Ishikawa (cell line): ENCODE data around the gene GOLGA1.

ENCODE experiments used
- CEBPB ChIP-seq: IDR thresholded peaks from 2 replicates; pipeline ENCODE4 v1.6.1; 2012
- CREB1 ChIP-seq: IDR thresholded peaks from 2 replicates; pipeline ENCODE4 v1.6.1; 2012; ENCODE audit warnings: low read depth
- EP300 ChIP-seq: IDR thresholded peaks from 2 replicates; pipeline ENCODE4 v1.6.1; 2012; ENCODE audit warnings: borderline replicate concordance
- FOXM1 ChIP-seq: IDR thresholded peaks from 2 replicates; pipeline ENCODE4 v1.6.1; 2012; ENCODE audit warnings: low read depth, borderline replicate concordance
- MAX ChIP-seq: IDR thresholded peaks from 2 replicates; pipeline ENCODE4 v1.6.1; 2012
- REST ChIP-seq: IDR thresholded peaks from 2 replicates; pipeline ENCODE4 v1.6.1; 2012; ENCODE audit warnings: low read depth, mild to moderate bottlenecking
- TCF12 ChIP-seq: IDR thresholded peaks from 2 replicates; pipeline ENCODE4 v1.6.1; 2012; ENCODE audit warnings: low read depth
- TEAD4 ChIP-seq: IDR thresholded peaks from 2 replicates; pipeline ENCODE4 v1.6.1; 2012
- USF1 ChIP-seq: IDR thresholded peaks from 2 replicates; pipeline ENCODE4 v1.6.1; 2012
- ZBTB7A ChIP-seq: IDR thresholded peaks from 2 replicates; pipeline ENCODE4 v1.6.1; 2012; ENCODE audit warnings: low read depth

GRCh38 chr9:124854822-124855221 is 86.1 kb downstream of the GOLGA1 start:
- no peak for TF ChIP-seq CREB1
- no peak for TF ChIP-seq TEAD4
- TF ChIP-seq TCF12: no peak
- no peak for TF ChIP-seq MAX
- TF ChIP-seq ZBTB7A: no peak
- TF ChIP-seq REST: no peak
- TF ChIP-seq CEBPB: no peak
- no peak for TF ChIP-seq USF1
- no peak for TF ChIP-seq EP300
- no peak for TF ChIP-seq FOXM1
